ENCODE results near the gene KCNQ5. TPM values are rescaled to one million over a fixed set of nuclear protein-coding genes. Genes with fewer than 3 reads are reported as not detected.
"Not testable (repeated sequence)": the region's sequence is repeated elsewhere in the genome, so short reads cannot be mapped to it uniquely, and the experiment has no call there.

KCNQ5 gene
- total RNA-seq, 6 experiments from 2014 or later = 16.3 to 35.5 (median 20.2) TPM

GRCh38 chr6:72974276-72974675 is 352.4 kb downstream of the KCNQ5 start:
- Mint-ChIP-seq H3K27ac (no peak overlapping the region; the same call in 1 of the 2 replicates), H3K27me3 (ENCODE audit: insufficient read depth) (no peaks in the 10 kb centered on the region), H3K4me3 (no peak overlapping the region), H3K4me1 (ENCODE audit: low read depth) (peaks cover 45% of the 10 kb centered on the region), H3K9me3 (peaks cover 7% of the 10 kb centered on the region; the same call in 1 of the 2 replicates), H3K36me3 (ENCODE audit: low read depth) (peaks cover 16% of the 10 kb centered on the region)
- TF ChIP-seq, protein P1, sequence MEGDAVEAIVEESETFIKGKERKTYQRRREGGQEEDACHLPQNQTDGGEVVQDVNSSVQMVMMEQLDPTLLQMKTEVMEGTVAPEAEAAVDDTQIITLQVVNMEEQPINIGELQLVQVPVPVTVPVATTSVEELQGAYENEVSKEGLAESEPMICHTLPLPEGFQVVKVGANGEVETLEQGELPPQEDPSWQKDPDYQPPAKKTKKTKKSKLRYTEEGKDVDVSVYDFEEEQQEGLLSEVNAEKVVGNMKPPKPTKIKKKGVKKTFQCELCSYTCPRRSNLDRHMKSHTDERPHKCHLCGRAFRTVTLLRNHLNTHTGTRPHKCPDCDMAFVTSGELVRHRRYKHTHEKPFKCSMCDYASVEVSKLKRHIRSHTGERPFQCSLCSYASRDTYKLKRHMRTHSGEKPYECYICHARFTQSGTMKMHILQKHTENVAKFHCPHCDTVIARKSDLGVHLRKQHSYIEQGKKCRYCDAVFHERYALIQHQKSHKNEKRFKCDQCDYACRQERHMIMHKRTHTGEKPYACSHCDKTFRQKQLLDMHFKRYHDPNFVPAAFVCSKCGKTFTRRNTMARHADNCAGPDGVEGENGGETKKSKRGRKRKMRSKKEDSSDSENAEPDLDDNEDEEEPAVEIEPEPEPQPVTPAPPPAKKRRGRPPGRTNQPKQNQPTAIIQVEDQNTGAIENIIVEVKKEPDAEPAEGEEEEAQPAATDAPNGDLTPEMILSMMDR (IDR thresholded peaks at IDR 0.05) = no peak
- DNase-seq = no peak

DNA sequence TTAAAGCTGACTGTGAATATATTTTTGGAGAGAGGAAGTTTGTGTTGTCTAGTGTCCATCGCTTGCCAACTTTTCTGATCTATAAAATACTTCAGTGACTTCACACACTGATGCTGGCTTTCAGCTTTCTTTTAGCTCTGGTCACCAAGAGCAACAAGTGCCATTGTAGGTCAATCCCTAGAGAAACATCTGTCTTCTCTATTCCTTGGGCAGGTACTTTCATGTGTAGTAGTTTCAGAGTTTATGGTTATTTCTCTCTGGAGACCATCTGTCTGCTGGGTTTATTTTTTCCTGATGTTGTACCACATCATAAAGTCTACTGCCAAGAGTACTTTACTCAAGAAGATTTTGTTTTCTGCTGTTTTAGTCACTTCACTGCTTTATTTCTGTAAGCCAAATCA is 353.5 kb downstream of the KCNQ5 start:
- peaks cover 13% of the 10 kb centered on the region; the same call in 1 of the 2 replicates for H3K9me3 Mint-ChIP-seq
- H3K36me3 Mint-ChIP-seq (ENCODE audit: low read depth) = peaks cover 23% of the 10 kb centered on the region
- no peak overlapping the region for H3K4me3 Mint-ChIP-seq
- H3K4me1 Mint-ChIP-seq (ENCODE audit: low read depth) = peaks cover 39% of the 10 kb centered on the region
- TF ChIP-seq, protein P1 (IDR thresholded peaks at IDR 0.05) = no peak
- DNase-seq = no peak
- H3K27ac Mint-ChIP-seq = peak overlapping the region; percentile 45
- H3K27me3 Mint-ChIP-seq (ENCODE audit: insufficient read depth) = no peaks in the 10 kb centered on the region

DNA sequence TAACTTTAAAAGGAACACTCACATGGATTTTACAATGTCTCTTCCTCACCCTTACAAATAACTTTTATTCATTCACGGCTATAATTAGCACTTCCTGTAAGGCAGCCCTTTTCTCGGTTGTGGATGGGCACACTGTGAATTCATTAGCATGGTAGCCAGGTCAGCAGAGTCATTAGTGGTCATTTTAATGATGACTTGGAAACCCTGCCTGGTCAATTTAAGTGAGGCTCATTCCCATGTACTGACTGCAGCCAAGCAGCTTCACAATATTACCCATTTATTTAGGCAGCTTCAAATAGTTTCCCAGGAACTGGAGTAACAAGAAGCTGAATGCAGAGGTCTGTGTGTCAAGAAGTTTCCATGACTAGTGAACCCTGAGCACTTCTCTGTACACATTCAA is 354.6 kb downstream of the KCNQ5 start:
- peaks cover 30% of the 10 kb centered on the region for H3K36me3 Mint-ChIP-seq (ENCODE audit: low read depth)
- H3K4me3 Mint-ChIP-seq = no peak overlapping the region
- no peaks in the 10 kb centered on the region; the same call in 1 of the 2 replicates for H3K27me3 Mint-ChIP-seq (ENCODE audit: insufficient read depth)
- H3K9me3 Mint-ChIP-seq = peaks cover 19% of the 10 kb centered on the region
- no peak for DNase-seq
- H3K4me1 Mint-ChIP-seq (ENCODE audit: low read depth) = peaks cover 39% of the 10 kb centered on the region
- H3K27ac Mint-ChIP-seq = peak overlapping the region; percentile 65
- TF ChIP-seq, protein P1 (IDR thresholded peaks at IDR 0.05) = no peak

DNA sequence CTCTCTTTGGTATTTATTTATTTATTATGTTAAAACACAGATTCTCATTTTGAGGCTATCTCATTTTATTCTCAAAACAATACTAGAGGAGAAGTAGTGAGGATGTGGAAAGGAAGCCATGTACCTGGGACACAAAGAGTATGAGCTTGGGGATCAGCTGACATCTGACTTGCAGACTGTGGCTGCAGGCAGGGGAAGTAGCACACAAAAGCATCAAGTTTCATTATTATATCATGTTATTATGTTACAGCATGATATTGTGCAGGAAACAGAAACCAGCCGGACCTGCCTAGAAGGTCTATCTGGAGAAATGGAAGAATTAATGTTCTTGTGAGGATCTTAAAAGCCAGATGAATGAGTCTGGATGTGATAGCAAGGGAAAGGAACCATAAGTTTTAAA is 355.2 kb downstream of the KCNQ5 start:
- no peak overlapping the region for H3K27ac Mint-ChIP-seq

GRCh38 chr6:72978808-72979207 is 356.9 kb downstream of the KCNQ5 start:
- H3K27me3 Mint-ChIP-seq (ENCODE audit: insufficient read depth); DNase-seq; H3K4me3 Mint-ChIP-seq; H3K27ac Mint-ChIP-seq: not testable (repeated sequence)
- Mint-ChIP-seq H3K36me3 (ENCODE audit: low read depth) (peaks cover 46% of the 10 kb centered on the region), H3K4me1 (ENCODE audit: low read depth) (peaks cover 41% of the 10 kb centered on the region), H3K9me3 (peaks cover 19% of the 10 kb centered on the region)

More for the DNA sequence above, 355.2 kb downstream of the KCNQ5 start:
- TF ChIP-seq, protein P1 (IDR thresholded peaks at IDR 0.05) = no peak
- H3K36me3 Mint-ChIP-seq (ENCODE audit: low read depth) = peaks cover 35% of the 10 kb centered on the region
- no peaks in the 10 kb centered on the region; the same call in 1 of the 2 replicates for H3K27me3 Mint-ChIP-seq (ENCODE audit: insufficient read depth)
- peaks cover 39% of the 10 kb centered on the region for H3K4me1 Mint-ChIP-seq (ENCODE audit: low read depth)
- H3K4me3 Mint-ChIP-seq = no peak overlapping the region
- peaks cover 19% of the 10 kb centered on the region for H3K9me3 Mint-ChIP-seq
- DNase-seq = no peak

- Mint-ChIP-seq H3K36me3 (ENCODE audit: low read depth) (peaks cover 65% of the 10 kb centered on the region), H3K4me1 (ENCODE audit: low read depth) (peaks cover 16% of the 10 kb centered on the region), H3K9me3 (peaks cover 23% of the 10 kb centered on the region)
- H3K27me3 Mint-ChIP-seq (ENCODE audit: insufficient read depth); H3K4me3 Mint-ChIP-seq; DNase-seq; H3K27ac Mint-ChIP-seq: not testable (repeated sequence)
Observed at GRCh38 chr6:72984189-72984831, 362.4 kb downstream of the KCNQ5 start.

All from HFFc6 (cell line).